NCI-H69 (cell line): ENCODE measurements around the gene TMEM87A.
"Not testable (repeated sequence)": the region's sequence is repeated elsewhere in the genome, so short reads cannot be mapped to it uniquely, and the experiment has no call there.

Source experiments
- DNase-seq: peaks from one replicate; lab custom pipeline; 2025; lab: John Stamatoyannopoulos, UW

TMEM87A gene

GRCh38 chr15:42270996-42271395, 2.2 kb downstream of the TMEM87A start:
- no peak for DNase-seq

- DNase-seq = no peak
Measured at GRCh38 chr15:42270551-42270950, 2.7 kb downstream of the TMEM87A start.

GRCh38 chr15:42267286-42267685, 5.9 kb downstream of the TMEM87A start:
- DNase-seq = no peak

- no peak for DNase-seq
Measured at GRCh38 chr15:42264795-42265194, 8.4 kb downstream of the TMEM87A start.

- DNase-seq = no peak
Measured at GRCh38 chr15:42253300-42253699, 19.9 kb downstream of the TMEM87A start.

- no peak for DNase-seq
Measured at GRCh38 chr15:42240823-42241222, 32.4 kb downstream of the TMEM87A start.

- DNase-seq = no peak
Measured at GRCh38 chr15:42239528-42240182, 33.6 kb downstream of the TMEM87A start.

GRCh38 chr15:42233107-42233506, 40.1 kb downstream of the TMEM87A start:
- no peak for DNase-seq

- no peak for DNase-seq
Measured at GRCh38 chr15:42232606-42233005, 40.6 kb downstream of the TMEM87A start.

GRCh38 chr15:42231088-42231487, 42.1 kb downstream of the TMEM87A start:
- no peak for DNase-seq

GRCh38 chr15:42228981-42229380, 44.3 kb downstream of the TMEM87A start:
- not testable (repeated sequence) for DNase-seq

GRCh38 chr15:42228036-42228435, 45.2 kb downstream of the TMEM87A start:
- DNase-seq = no peak

- DNase-seq = no peak
Measured at GRCh38 chr15:42226648-42227047, 46.6 kb downstream of the TMEM87A start.

GRCh38 chr15:42220216-42220615, 53.0 kb downstream of the TMEM87A start:
- no peak for DNase-seq

GRCh38 chr15:42218953-42219592, 54.2 kb downstream of the TMEM87A start:
- DNase-seq = no peak

- DNase-seq = no peak
Measured at GRCh38 chr15:42217568-42217967, 55.7 kb downstream of the TMEM87A start.

GRCh38 chr15:42215913-42216829, 57.1 kb downstream of the TMEM87A start:
- DNase-seq = peak; percentile 1

- DNase-seq = no peak
Measured at GRCh38 chr15:42214600-42214999, 58.6 kb downstream of the TMEM87A start.

- DNase-seq = no peak
Measured at GRCh38 chr15:42213511-42213910, 59.7 kb downstream of the TMEM87A start.

GRCh38 chr15:42210696-42211095, 62.5 kb downstream of the TMEM87A start:
- DNase-seq = no peak

- DNase-seq = peak; percentile 79
Measured at GRCh38 chr15:42207674-42208579, 65.3 kb downstream of the TMEM87A start, which contains the start of gene VPS39. Gene VPS39, minus strand, starts transcription at chr15:42208304. Its CDS starts 151 bp downstream, at chr15:42208153.

- no peak for DNase-seq
Measured at GRCh38 chr15:42206406-42206805, 66.8 kb downstream of the TMEM87A start.
